Measurements from ENCODE around the gene SMC5. TPM values are rescaled to one million over a fixed set of nuclear protein-coding genes. Genes with fewer than 3 reads are reported as not detected.

The SMC5 gene
- total RNA-seq, 2 experiments from 2014 or later = 36.3 to 44.2 TPM

GRCh38 chr9:70285981-70286598, 27.3 kb downstream of the SMC5 start:
- ChIA-PET POLR2A (no interaction called here), CTCF (interaction anchor here (0.9 to 1.0 kb wide), 2 partner anchors 11 to 24 kb away, joined by 3 read pairs; no protein-coding TSS in a partner anchor)
- H3K4me3 Mint-ChIP-seq = no peak overlapping the region
- peaks cover 65% of the 10 kb centered on the region for H3K36me3 Mint-ChIP-seq (ENCODE audit: low read depth)
- no peak overlapping the region for H3K27ac Mint-ChIP-seq
- no peaks in the 10 kb centered on the region for H3K27me3 Mint-ChIP-seq
- H3K4me1 Mint-ChIP-seq = peaks cover 4% of the 10 kb centered on the region
- peaks cover 2% of the 10 kb centered on the region for H3K9me3 Mint-ChIP-seq
- no peak for DNase-seq

- H3K4me3 Mint-ChIP-seq = no peak overlapping the region
- no peak overlapping the region for H3K27ac Mint-ChIP-seq
- peaks cover 4% of the 10 kb centered on the region for H3K4me1 Mint-ChIP-seq
- no peak for DNase-seq
- ChIA-PET POLR2A (no interaction called here), CTCF (no interaction called here)
- H3K9me3 Mint-ChIP-seq = peaks cover 12% of the 10 kb centered on the region
- H3K27me3 Mint-ChIP-seq = no peaks in the 10 kb centered on the region
- H3K36me3 Mint-ChIP-seq (ENCODE audit: low read depth) = peaks cover 79% of the 10 kb centered on the region
These were observed 31.8 kb downstream of the SMC5 start for GRCh38 chr9:70290626-70291025.

- Mint-ChIP-seq H3K36me3 (ENCODE audit: low read depth) (peaks cover 76% of the 10 kb centered on the region), H3K27ac (no peak overlapping the region), H3K9me3 (peaks cover 12% of the 10 kb centered on the region), H3K4me1 (peaks cover 4% of the 10 kb centered on the region), H3K27me3 (no peaks in the 10 kb centered on the region), H3K4me3 (no peak overlapping the region)
- POLR2A ChIA-PET = interaction anchor here (0.6 kb wide), 1 partner anchor 48 kb away, joined by 5 read pairs; no protein-coding TSS in a partner anchor
- no peak for DNase-seq
- CTCF ChIA-PET = interaction anchor here (0.7 kb wide), 1 partner anchor 18 kb away, joined by 5 read pairs; no protein-coding TSS in a partner anchor
These were observed 32.7 kb downstream of the SMC5 start for GRCh38 chr9:70291446-70291845.

GRCh38 chr9:70292253-70292652, 33.5 kb downstream of the SMC5 start:
- H3K36me3 Mint-ChIP-seq (ENCODE audit: low read depth) = peaks cover 72% of the 10 kb centered on the region
- no peaks in the 10 kb centered on the region for H3K27me3 Mint-ChIP-seq
- no peak overlapping the region for H3K27ac Mint-ChIP-seq
- H3K9me3 Mint-ChIP-seq = peaks cover 12% of the 10 kb centered on the region
- H3K4me1 Mint-ChIP-seq = peaks cover 2% of the 10 kb centered on the region
- POLR2A ChIA-PET = no interaction called here
- no peak overlapping the region for H3K4me3 Mint-ChIP-seq
- no peak for DNase-seq
- CTCF ChIA-PET = no interaction called here

- Mint-ChIP-seq H3K4me1 (no peaks in the 10 kb centered on the region), H3K36me3 (ENCODE audit: low read depth) (peaks cover 67% of the 10 kb centered on the region), H3K27me3 (no peaks in the 10 kb centered on the region), H3K27ac (no peak overlapping the region), H3K4me3 (no peak overlapping the region), H3K9me3 (peaks cover 12% of the 10 kb centered on the region)
- POLR2A ChIA-PET = no interaction called here
- CTCF ChIA-PET = no interaction called here
- DNase-seq = no peak
These were observed 34.4 kb downstream of the SMC5 start for GRCh38 chr9:70293214-70293613.

GRCh38 chr9:70297141-70297540, 38.4 kb downstream of the SMC5 start:
- Mint-ChIP-seq H3K27me3 (no peaks in the 10 kb centered on the region), H3K36me3 (ENCODE audit: low read depth) (peaks cover 65% of the 10 kb centered on the region), H3K27ac (no peak overlapping the region), H3K9me3 (peaks cover 10% of the 10 kb centered on the region), H3K4me3 (no peak overlapping the region), H3K4me1 (peaks cover 8% of the 10 kb centered on the region)
- CTCF ChIA-PET = interaction anchor here (0.9 to 1.0 kb wide), 2 partner anchors 11 to 265 kb away, joined by 3 read pairs; no protein-coding TSS in a partner anchor
- POLR2A ChIA-PET = no interaction called here
- no peak for DNase-seq

GRCh38 chr9:70298245-70298771, 39.5 kb downstream of the SMC5 start:
- no peak overlapping the region for H3K4me3 Mint-ChIP-seq
- POLR2A ChIA-PET = no interaction called here
- no peak overlapping the region for H3K27ac Mint-ChIP-seq
- peaks cover 62% of the 10 kb centered on the region for H3K36me3 Mint-ChIP-seq (ENCODE audit: low read depth)
- no peak for DNase-seq
- H3K4me1 Mint-ChIP-seq = peaks cover 8% of the 10 kb centered on the region
- H3K27me3 Mint-ChIP-seq = no peaks in the 10 kb centered on the region
- H3K9me3 Mint-ChIP-seq = peaks cover 4% of the 10 kb centered on the region
- CTCF ChIA-PET = interaction anchor here (1.0 kb wide), 1 partner anchor 264 kb away, joined by 3 read pairs; no protein-coding TSS in a partner anchor

GRCh38 chr9:70303268-70303667, 44.5 kb downstream of the SMC5 start:
- CTCF ChIA-PET = no interaction called here
- H3K4me3 Mint-ChIP-seq = no peak overlapping the region
- POLR2A ChIA-PET = no interaction called here

GRCh38 chr9:70304810-70305209, 46.0 kb downstream of the SMC5 start:
- CTCF ChIA-PET = no interaction called here

More at GRCh38 chr9:70303268-70303667, 44.5 kb downstream of the SMC5 start:
- no peaks in the 10 kb centered on the region for H3K9me3 Mint-ChIP-seq
- peaks cover 8% of the 10 kb centered on the region for H3K4me1 Mint-ChIP-seq
- H3K27me3 Mint-ChIP-seq = no peaks in the 10 kb centered on the region
- DNase-seq = no peak
- peaks cover 62% of the 10 kb centered on the region for H3K36me3 Mint-ChIP-seq (ENCODE audit: low read depth)
- H3K27ac Mint-ChIP-seq = no peak overlapping the region

GRCh38 chr9:70315389-70315788, 56.6 kb downstream of the SMC5 start:
- Mint-ChIP-seq H3K4me3 (no peak overlapping the region), H3K4me1 (peaks cover 10% of the 10 kb centered on the region), H3K27ac (no peak overlapping the region), H3K27me3 (no peaks in the 10 kb centered on the region), H3K9me3 (no peaks in the 10 kb centered on the region), H3K36me3 (ENCODE audit: low read depth) (peaks cover 45% of the 10 kb centered on the region)
- CTCF ChIA-PET = no interaction called here
- POLR2A ChIA-PET = no interaction called here
- DNase-seq = no peak

More at GRCh38 chr9:70304810-70305209, 46.0 kb downstream of the SMC5 start:
- Mint-ChIP-seq H3K27ac (no peak overlapping the region), H3K36me3 (ENCODE audit: low read depth) (peaks cover 65% of the 10 kb centered on the region), H3K4me3 (no peak overlapping the region), H3K4me1 (peaks cover 6% of the 10 kb centered on the region), H3K27me3 (no peaks in the 10 kb centered on the region), H3K9me3 (no peaks in the 10 kb centered on the region)
- no peak for DNase-seq
- POLR2A ChIA-PET = no interaction called here

GRCh38 chr9:70318002-70318401, 59.2 kb downstream of the SMC5 start:
- POLR2A ChIA-PET = no interaction called here
- H3K4me3 Mint-ChIP-seq = no peak overlapping the region
- H3K27me3 Mint-ChIP-seq = no peaks in the 10 kb centered on the region
- H3K9me3 Mint-ChIP-seq = no peaks in the 10 kb centered on the region
- DNase-seq = no peak
- H3K4me1 Mint-ChIP-seq = peaks cover 2% of the 10 kb centered on the region
- peaks cover 36% of the 10 kb centered on the region for H3K36me3 Mint-ChIP-seq (ENCODE audit: low read depth)
- CTCF ChIA-PET = interaction anchor here (0.7 kb wide), 2 partner anchors 22 to 62 kb away, joined by 3 to 4 read pairs; no protein-coding TSS in a partner anchor
- H3K27ac Mint-ChIP-seq = no peak overlapping the region

GRCh38 chr9:70322096-70322495, 63.3 kb downstream of the SMC5 start:
- no peak overlapping the region for H3K4me3 Mint-ChIP-seq
- no peaks in the 10 kb centered on the region for H3K27me3 Mint-ChIP-seq
- H3K9me3 Mint-ChIP-seq = peaks cover 5% of the 10 kb centered on the region
- POLR2A ChIA-PET = interaction anchor here (0.7 kb wide), 1 partner anchor 200 kb away, joined by 3 read pairs; no protein-coding TSS in a partner anchor
- no peaks in the 10 kb centered on the region for H3K4me1 Mint-ChIP-seq
- no peak overlapping the region for H3K27ac Mint-ChIP-seq
- no peak for DNase-seq
- peaks cover 56% of the 10 kb centered on the region for H3K36me3 Mint-ChIP-seq (ENCODE audit: low read depth)
- CTCF ChIA-PET = interaction anchor here (0.6 to 0.8 kb wide), 2 partner anchors 10 to 294 kb away, joined by 3 to 5 read pairs; no protein-coding TSS in a partner anchor

- DNase-seq = no peak
- Mint-ChIP-seq H3K4me1 (no peaks in the 10 kb centered on the region), H3K36me3 (ENCODE audit: low read depth) (peaks cover 75% of the 10 kb centered on the region), H3K9me3 (peaks cover 18% of the 10 kb centered on the region), H3K27ac (no peak overlapping the region), H3K27me3 (no peaks in the 10 kb centered on the region), H3K4me3 (no peak overlapping the region)
- ChIA-PET POLR2A (no interaction called here), CTCF (interaction anchor here (0.9 to 1.2 kb wide), 3 partner anchors 9 to 277 kb away, joined by 3 to 4 read pairs (median 3); no protein-coding TSS in a partner anchor)
These were observed 66.2 kb downstream of the SMC5 start for GRCh38 chr9:70324963-70325362.

Measured in activated CD4-positive, alpha-beta T cell treated with anti-CD3 and anti-CD28 coated beads, Interleukin-2, amount 10 ng/mL, durations not matched to agents 7 days and 5 days (primary cell).